GM19099 (cell line): ENCODE measurements around the gene CDKAL1.

Source experiments
- POLR2A ChIP-seq: IDR thresholded peaks from 3 replicates; pipeline ENCODE4 v1.6.1; 2011; ENCODE audit warnings: low read depth; ENCODE audit not compliant: insufficient read length; ENCODE audit errors: extremely low read depth

CDKAL1 gene

GRCh38 chr6:20893412-20893811 is 359.2 kb downstream of the CDKAL1 start:
- no peak for TF ChIP-seq POLR2A

DNA sequence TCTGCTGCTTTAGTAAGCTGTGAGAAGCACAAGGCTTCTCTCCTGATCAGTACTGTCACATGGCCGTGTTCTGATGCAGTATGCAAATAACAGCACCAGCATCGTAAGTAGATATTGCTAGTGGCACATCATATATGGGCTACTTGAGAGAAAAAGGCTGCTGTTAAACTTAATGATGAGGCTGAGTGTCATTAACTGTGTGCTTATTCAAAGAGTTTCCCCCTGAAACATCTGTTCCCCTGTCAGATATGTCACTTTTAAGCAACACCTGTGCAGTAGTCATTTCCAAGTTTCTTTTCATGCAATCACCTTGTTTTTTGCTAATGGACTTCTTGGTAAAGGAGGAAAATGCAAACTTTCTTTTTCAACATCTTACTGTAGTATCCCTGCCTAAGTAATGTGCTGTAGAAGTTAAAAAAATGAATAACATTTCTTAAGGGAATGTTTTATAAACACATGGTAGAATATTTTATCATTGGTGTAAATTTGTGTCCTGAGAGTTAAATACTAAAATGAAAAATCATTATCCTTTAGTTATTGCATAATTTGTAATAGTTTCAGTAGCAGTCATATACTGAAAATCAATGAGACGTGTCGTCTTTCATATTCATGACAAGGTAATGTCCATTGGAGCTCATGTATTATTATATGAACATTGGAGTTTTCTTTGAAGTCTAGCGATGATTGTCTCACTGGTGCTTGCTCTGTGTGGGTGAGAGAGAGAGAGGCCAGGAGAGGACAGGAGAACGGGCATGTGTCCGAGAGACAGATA is 366.3 kb downstream of the CDKAL1 start:
- TF ChIP-seq POLR2A: no peak

DNA sequence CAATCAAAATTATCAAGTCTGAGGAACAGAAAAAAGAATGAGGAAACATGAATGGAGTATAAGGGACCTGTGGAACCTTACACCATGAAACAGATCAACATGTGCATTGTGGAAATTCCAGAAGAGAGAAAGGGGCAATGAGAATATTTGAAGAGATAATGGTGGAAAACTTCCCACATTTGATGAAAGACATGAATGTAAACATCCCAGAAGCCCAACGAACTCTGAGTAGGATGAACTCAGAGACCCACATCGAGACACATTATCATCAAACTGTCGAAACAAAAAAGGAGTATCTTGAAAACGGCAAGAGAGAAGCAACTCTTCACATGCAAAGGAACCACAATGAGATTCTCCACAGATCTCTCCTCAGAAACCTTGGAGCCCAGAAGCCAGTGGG is 371.1 kb downstream of the CDKAL1 start:
- no peak for TF ChIP-seq POLR2A

DNA sequence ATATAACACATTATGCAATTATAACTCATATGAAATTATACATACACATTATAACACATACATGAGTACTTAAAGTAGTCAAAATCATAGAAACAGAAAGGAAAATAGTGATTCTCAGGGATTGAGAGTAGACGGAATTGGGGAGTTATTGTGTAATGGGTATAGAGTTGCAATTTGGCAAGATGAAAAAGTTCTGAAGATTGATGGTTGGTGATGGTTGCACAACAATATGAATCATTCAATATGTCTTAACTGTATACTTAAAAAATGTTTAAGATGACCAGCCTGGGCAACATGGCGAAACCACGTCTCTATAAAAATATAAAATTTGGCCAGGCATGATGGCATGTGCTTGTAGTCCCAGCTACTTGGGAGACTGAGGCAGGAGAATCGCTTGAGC is 372.7 kb downstream of the CDKAL1 start:
- TF ChIP-seq POLR2A: no peak

DNA sequence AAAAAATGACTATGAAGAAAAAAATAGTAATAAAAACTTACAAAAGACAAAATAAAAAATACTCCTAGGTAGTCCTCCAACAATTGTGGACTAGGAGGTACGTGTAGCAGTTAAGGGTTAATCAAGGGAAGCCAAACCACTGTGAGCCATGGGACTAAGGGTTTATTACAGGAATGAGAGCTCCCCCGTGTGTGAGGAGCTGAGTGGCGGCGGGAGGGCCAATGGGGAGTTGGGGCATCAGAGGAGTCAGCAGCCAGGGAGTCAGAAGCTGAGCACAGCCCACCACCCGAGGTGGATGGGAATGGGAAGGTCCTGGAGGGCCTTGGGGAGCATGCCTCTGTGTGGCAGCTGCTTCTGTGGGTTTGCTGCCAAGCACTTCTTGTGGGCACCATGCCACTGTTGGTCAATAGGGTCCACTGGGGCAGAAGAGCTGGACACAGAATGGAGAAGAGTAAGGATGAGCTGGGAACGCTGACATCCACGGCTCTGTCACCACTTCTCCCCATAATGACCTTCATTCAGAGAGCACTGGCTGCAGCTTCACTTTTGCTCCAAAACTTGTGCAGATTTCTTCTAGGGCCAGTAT is 373.3 kb downstream of the CDKAL1 start:
- TF ChIP-seq POLR2A: no peak

DNA sequence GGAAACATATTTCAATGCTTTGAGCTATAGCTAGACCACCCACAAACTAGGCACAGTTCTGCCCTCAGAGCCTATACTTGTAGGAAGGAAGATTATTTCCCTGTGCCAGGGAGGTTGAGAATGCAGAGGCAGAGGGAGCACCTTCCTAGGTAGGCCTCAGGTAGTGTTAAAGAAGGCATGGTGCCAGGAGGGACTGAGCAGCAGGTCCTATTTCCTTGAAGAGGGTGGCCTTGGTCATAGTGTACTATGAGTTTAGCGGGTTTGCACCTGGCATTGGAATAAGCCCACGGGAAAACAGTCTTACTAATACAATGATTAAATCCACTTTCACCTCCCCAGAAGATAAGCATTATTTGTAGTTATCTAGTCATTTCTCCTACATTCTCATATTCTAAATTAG is 375.4 kb downstream of the CDKAL1 start:
- no peak for TF ChIP-seq POLR2A

DNA sequence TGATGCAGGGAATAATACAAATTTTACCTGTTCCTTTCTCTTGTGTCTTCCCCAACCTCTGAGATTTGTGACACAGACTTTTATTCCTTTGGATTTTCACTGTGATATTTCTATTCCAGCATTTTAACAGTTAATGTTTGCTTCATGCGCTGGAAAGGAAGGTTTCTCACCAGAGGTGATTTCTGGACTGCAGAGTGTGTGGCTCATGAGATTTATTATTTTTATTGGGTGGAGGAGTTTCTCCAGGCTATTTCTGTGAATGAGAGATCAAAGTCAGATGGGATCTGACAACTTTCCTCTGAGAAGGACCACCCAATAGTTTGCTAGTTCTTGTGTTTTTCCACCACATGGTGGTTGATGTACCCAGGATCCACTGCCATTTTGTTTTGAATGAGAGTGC is 377.5 kb downstream of the CDKAL1 start:
- no peak for TF ChIP-seq POLR2A

GRCh38 chr6:20915156-20915555 is 380.9 kb downstream of the CDKAL1 start:
- no peak for TF ChIP-seq POLR2A

- no peak for TF ChIP-seq POLR2A
These were observed 381.4 kb downstream of the CDKAL1 start for GRCh38 chr6:20915626-20916025.

DNA sequence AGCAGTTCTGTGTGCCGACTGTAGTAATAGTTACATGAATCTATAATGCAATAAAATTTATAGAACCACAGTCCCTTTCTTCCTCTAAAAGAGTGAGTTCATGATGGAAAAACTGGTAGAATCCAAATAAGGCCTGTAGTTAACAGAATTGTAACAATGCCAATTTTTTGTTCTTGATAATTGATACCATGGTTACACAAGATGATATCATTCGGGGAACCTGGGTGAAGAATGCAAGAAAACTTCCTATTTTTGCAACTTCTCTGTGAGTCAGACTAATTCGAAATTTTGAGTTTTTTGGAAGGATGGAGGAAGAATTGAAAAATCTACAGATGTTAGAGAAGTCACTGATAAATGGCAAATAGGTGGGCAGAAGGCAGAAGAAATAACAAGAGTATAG is 381.8 kb downstream of the CDKAL1 start:
- TF ChIP-seq POLR2A: no peak

GRCh38 chr6:20918868-20919267 is 384.6 kb downstream of the CDKAL1 start:
- no peak for TF ChIP-seq POLR2A

- TF ChIP-seq POLR2A: no peak
These were observed 385.6 kb downstream of the CDKAL1 start for GRCh38 chr6:20919677-20920385.

- no peak for TF ChIP-seq POLR2A
These were observed 387.3 kb downstream of the CDKAL1 start for GRCh38 chr6:20921578-20921977.

GRCh38 chr6:20922743-20923142 is 388.5 kb downstream of the CDKAL1 start:
- TF ChIP-seq POLR2A: no peak

DNA sequence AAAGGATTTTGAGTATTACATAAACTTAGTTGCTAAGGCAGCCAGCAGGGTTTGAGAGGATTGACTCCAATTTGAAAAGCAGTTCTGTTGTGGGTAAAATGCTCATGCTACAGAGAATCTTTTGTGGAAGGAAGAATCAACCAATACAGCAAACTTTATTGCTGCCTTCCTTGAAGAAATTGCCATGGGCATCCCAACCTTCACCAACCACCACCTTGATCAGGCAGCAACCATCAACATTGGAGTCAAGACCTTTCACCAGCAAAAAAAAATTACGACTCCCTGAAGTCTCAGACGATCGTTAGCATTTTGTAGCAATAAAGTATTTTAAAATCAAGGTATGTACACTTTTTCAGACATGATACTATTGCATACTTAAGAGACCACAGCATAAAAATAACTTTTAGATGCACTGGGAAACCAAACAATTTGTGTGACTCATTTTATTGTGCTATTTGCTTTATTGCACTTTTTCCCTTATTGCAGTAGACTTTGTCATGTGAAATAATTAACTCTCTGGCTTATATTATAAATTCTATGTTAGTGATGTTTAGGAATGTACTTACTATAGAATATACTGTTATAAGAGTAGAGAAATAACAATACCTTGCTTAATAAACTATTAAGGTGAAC is 390.8 kb downstream of the CDKAL1 start:
- no peak for TF ChIP-seq POLR2A

DNA sequence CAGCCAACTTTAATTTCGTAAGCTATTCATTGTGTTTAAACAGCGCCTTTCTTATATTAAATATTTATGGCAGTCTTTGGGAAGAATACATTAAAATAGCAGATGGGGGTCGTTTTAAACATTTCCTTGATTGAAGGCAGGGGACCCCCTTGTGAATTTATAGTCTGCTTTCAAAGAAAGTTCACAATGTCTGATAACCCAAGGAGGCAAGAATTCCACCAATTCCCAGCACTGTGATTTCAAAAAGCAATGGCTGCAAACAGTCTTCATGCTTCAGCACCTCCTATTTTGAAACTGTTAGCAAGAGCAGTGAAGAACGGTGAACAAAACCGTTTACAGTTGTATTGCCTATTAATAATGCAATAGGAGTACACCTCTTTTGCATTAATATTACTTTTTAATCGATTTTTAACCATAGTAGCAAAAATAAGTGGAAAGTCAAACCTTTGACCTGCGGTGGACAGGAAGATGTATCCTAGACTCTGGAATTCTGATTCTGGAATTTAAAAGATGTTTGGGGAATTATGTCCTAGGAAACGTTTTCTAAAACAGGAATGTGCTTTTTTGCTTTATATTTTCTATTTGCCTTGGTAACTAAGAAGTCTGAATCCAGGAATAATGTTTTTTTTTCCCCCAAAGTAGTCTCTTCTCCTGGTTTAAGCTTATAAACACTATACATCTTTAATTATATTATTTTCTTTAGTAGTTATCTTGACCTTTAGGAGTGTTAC is 393.0 kb downstream of the CDKAL1 start:
- no peak for TF ChIP-seq POLR2A

- no peak for TF ChIP-seq POLR2A
These were observed 395.0 kb downstream of the CDKAL1 start for GRCh38 chr6:20929283-20929682.
